Prostate gland (tissue), 2 donors: ENCODE results near the gene VPS13A. TPM values are rescaled to one million over a fixed set of nuclear protein-coding genes. Genes with fewer than 3 reads are reported as not detected.
A peak's percentile ranks its signal among the peaks of the same experiment; 100 is the strongest.

Source experiments
- DNase-seq: peaks from one replicate; pipeline ENCODE4 v3.0.0-alpha.2; 2019; ENCODE audit warnings: low spot score
- H3K27ac ChIP-seq, 2 donors: fragments of 200-600 bp; sonication (generic); 2 replicates each; pipeline ENCODE4 v1.5.1; 2017 to 2019
- H3K27me3 ChIP-seq: fragments of 200-600 bp; sonication (generic); replicated peaks from 2 replicates; pipeline ENCODE4 v1.5.1; 2019; ENCODE audit not compliant: insufficient read depth
- H3K36me3 ChIP-seq, 2 donors: fragments of 200-600 bp; sonication (generic); 1 replicate in 1 of 2; 2 replicates in 1 of 2; pipeline versions ENCODE4 v1.5.1 to v1.8.1; 2017 to 2019
- H3K4me1 ChIP-seq: fragments of 200-600 bp; sonication (generic); replicated peaks from 2 replicates; pipeline ENCODE4 v1.5.1; 2019
- H3K4me3 ChIP-seq, 2 donors: fragments of 200-600 bp; sonication (generic); 2 replicates each; pipeline ENCODE4 v1.5.1; 2017 to 2019
- H3K9me3 ChIP-seq: fragments of 200-600 bp; sonication (generic); 2 replicates; pipeline ENCODE4 v1.5.1; 2017
- POLR2A ChIP-seq: fragments of 450-650 bp; IDR thresholded peaks from one replicate; pipeline ENCODE4 v1.6.1; 2016; ENCODE audit warnings: antibody characterized with exemption, mild to moderate bottlenecking
- POLR2AphosphoS5 ChIP-seq: sonication (generic); formaldehyde crosslinking; IDR thresholded peaks from one replicate; pipeline ENCODE4 v1.6.1; 2017; ENCODE audit warnings: antibody characterized with exemption
- WGBS: methylation state at CpG from one replicate; pipeline ENCODE4 v1.1.5; 2018; 5-methylcytosine and 5-hydroxymethylcytosine counted together
- intact Hi-C: fragments of 100-400 bp; cut with DNase I; formaldehyde crosslinking; loops from one replicate; pipeline ENCODE4 v1.14.2; 2022
- total RNA-seq, 2 donors: library from RNA; depleted of rRNA; stranded (reverse); fragments of >200 nt; gene quantifications; one replicate each; pipeline ENCODE4 v1.1.0, GENCODE V29; 2016
- TF ChIP-seq, protein P1 (sequence below), 4 experiments: fragments of 200-600 bp in 2 of 4; fragments of 450-650 bp in 2 of 4; sonication (generic) in 2 of 4; IDR thresholded peaks; 1 replicate in 3 of 4; 2 replicates in 1 of 4; pipeline ENCODE4 v1.5.1; 2016 to 2019; ENCODE audit warnings: antibody characterized with exemption in 4 of 4, mild to moderate bottlenecking in 2 of 4, moderate library complexity in 2 of 4

Gene VPS13A
- total RNA-seq, 2 donors from 2014 or later = 22.7 to 25.2 TPM

DNA sequence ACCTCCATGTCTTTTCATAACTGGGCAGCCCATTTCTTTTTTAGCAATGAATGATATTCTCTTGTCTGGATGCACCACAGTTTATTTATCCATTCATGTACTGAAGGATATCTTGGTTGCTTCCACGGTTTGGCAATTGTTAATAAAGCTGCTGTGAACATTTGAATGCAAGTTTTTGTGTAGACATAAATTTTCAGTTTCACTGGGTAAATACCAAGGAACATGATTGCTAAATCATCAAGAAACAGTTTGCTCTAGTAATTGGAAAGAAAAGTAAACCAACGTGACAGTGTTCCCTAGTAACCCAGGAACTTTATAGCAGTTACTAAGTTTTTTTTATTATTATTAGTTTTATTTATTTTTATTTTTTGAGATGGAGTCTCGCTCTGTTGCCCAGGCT, 100.4 kb downstream of the VPS13A start:
- no peaks in the 10 kb centered on the region for H3K27me3 ChIP-seq
- no peak overlapping the region for H3K4me3 ChIP-seq
- intact Hi-C loops = no loop called here
- no peaks in the 10 kb centered on the region for H3K4me1 ChIP-seq
- 50% methylated on average over 3 of the region's 3 CpGs for WGBS
- DNase-seq = no peak
- H3K27ac ChIP-seq = peak overlapping the region in 1 of 2 donors; percentile 29
- no peaks in the 10 kb centered on the region for H3K9me3 ChIP-seq
- H3K36me3 ChIP-seq = no peaks in the 10 kb centered on the region
- TF ChIP-seq POLR2A (no peak), POLR2AphosphoS5 (peak; percentile 69)

DNA sequence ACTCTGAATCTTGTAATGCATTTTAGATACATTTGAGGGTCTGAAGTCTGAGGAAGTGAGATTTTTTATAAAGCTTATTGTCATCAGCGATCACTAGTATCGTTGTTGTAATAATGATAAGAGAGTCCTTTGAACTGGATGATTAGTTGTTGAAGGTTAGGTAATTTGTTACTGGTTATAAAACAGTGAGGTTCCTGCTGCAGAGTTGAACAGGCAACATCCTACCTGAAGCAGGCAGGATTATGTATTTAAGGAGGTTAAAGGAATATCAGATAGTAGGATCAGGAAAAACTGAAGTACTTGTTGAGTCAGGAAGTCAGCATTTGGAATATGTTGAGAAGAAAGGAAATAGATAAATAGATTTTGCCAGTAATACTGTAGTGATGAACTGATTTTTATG, 106.7 kb downstream of the VPS13A start:
- WGBS = 75% methylated on average over 2 of the region's 2 CpGs

DNA sequence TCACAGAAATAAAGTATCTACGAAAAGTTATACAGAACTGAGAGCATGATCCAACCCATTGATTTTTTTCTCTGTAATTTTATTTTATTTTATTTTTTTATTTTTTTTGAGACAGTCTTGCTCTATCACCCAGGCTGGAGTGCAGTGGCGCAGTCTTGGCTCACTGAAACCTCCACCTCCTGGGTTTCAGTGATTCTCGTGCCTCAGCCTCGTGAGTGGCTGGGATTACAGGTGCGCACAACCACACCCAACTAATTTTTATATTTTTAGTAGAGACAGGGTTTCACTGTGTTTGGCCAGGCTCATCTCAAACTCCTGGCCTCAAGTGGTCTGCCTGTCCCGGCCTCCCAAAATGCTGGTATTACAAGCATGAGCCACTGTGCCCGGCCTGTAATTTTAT, 107.3 kb downstream of the VPS13A start:
- no peak for DNase-seq
- intact Hi-C loops = no loop called here
- Histone ChIP-seq H3K9me3 (no peaks in the 10 kb centered on the region), H3K4me1 (no peaks in the 10 kb centered on the region), H3K27me3 (no peaks in the 10 kb centered on the region), H3K4me3 (no peak overlapping the region), H3K27ac (no peak overlapping the region), H3K36me3 (no peaks in the 10 kb centered on the region)
- TF ChIP-seq POLR2A = no peak
- TF ChIP-seq, protein P1, sequence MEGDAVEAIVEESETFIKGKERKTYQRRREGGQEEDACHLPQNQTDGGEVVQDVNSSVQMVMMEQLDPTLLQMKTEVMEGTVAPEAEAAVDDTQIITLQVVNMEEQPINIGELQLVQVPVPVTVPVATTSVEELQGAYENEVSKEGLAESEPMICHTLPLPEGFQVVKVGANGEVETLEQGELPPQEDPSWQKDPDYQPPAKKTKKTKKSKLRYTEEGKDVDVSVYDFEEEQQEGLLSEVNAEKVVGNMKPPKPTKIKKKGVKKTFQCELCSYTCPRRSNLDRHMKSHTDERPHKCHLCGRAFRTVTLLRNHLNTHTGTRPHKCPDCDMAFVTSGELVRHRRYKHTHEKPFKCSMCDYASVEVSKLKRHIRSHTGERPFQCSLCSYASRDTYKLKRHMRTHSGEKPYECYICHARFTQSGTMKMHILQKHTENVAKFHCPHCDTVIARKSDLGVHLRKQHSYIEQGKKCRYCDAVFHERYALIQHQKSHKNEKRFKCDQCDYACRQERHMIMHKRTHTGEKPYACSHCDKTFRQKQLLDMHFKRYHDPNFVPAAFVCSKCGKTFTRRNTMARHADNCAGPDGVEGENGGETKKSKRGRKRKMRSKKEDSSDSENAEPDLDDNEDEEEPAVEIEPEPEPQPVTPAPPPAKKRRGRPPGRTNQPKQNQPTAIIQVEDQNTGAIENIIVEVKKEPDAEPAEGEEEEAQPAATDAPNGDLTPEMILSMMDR (IDR thresholded peaks at IDR 0.05) = no peak
- 94% methylated on average over 7 of the region's 7 CpGs for WGBS

More for the DNA sequence above, 106.7 kb downstream of the VPS13A start:
- DNase-seq = no peak
- Histone ChIP-seq H3K4me1 (no peaks in the 10 kb centered on the region), H3K36me3 (no peaks in the 10 kb centered on the region), H3K27ac (no peak overlapping the region), H3K9me3 (no peaks in the 10 kb centered on the region), H3K27me3 (no peaks in the 10 kb centered on the region), H3K4me3 (no peak overlapping the region)
- no peak for TF ChIP-seq POLR2AphosphoS5
- no peak for TF ChIP-seq POLR2A
- TF ChIP-seq, protein P1 (IDR thresholded peaks at IDR 0.05) = no peak
- intact Hi-C loops = no loop called here

DNA sequence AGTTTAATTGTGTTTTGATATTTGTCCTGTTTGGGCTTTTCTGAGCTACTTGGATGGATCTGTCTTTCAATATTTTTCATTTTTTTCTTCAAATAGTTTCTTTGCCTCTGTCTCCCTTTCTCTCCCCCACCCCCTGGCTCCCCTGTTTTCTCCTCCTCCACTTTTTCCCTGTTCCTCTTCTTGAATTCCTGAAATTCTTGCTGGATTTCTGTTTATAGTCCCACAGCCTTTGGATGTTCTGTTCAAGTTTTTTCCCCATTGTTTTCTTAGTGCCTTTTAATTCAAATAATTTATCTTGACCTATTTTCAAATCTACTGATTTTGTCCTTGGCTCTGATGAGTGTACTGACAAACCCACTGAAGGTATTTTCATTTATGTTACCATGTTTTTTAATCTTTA, 113.0 kb downstream of the VPS13A start:
- Histone ChIP-seq H3K27me3 (no peaks in the 10 kb centered on the region), H3K4me1 (no peaks in the 10 kb centered on the region), H3K4me3 (no peak overlapping the region), H3K27ac (no peak overlapping the region), H3K36me3 (no peaks in the 10 kb centered on the region), H3K9me3 (no peaks in the 10 kb centered on the region)
- intact Hi-C loops = no loop called here
- DNase-seq = no peak
- TF ChIP-seq POLR2AphosphoS5 (no peak), POLR2A (no peak)
- TF ChIP-seq, protein P1 (IDR thresholded peaks at IDR 0.05) = no peak

DNA sequence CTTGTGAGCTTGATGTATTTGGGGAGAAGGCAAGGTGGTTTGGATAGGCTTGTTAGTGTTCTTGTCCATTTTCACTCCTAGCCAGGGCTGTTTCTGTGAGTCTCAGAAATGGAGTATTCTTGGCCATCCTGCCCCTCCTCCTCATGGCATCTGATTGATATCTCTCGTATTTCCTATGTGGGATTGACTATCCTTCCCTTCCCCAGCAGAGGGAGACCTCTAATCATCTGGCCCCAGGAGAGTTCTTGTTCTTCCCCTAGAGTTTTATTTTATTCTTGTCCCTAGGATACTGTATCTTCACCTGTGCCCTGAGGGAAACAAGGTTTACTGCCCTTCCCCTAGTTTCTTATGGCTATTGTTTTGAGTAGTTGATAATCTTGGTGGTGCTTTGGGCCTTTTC, 114.4 kb downstream of the VPS13A start:
- 69% methylated on average over 1 of the region's 1 CpG for WGBS
- Histone ChIP-seq H3K27ac (no peak overlapping the region), H3K4me1 (no peaks in the 10 kb centered on the region), H3K4me3 (no peak overlapping the region), H3K36me3 (no peaks in the 10 kb centered on the region), H3K9me3 (no peaks in the 10 kb centered on the region), H3K27me3 (no peaks in the 10 kb centered on the region)
- intact Hi-C loops = no loop called here
- TF ChIP-seq POLR2AphosphoS5 (no peak), POLR2A (no peak)
- TF ChIP-seq, protein P1 (IDR thresholded peaks at IDR 0.05) = no peak
- no peak for DNase-seq
